ENCODE measurements around the gene COL6A3. TPM values are rescaled to one million over a fixed set of nuclear protein-coding genes. Genes with fewer than 3 reads are reported as not detected.

Gene COL6A3
- total RNA-seq, 1 experiment from 2014 or later = 0.81 TPM

- Histone ChIP-seq H3K56ac (ENCODE audit: insufficient read length, low read depth, low read length) (no peak overlapping the region), H2BK120ac (ENCODE audit: low read depth, low read length, poor library complexity, severe bottlenecking) (no peak overlapping the region), H4K8ac (replicated peaks; ENCODE audit: insufficient read length, low read depth, low read length) (no peak overlapping the region), H3K27me3 (ENCODE audit: insufficient read depth, low read length) (no peaks in the 10 kb centered on the region), H3K4ac (ENCODE audit: low read depth, low read length) (no peak overlapping the region), H2BK20ac (ENCODE audit: low read depth, low read length, poor library complexity, severe bottlenecking) (no peak overlapping the region), H2BK12ac (ENCODE audit: insufficient read length, low read depth, low read length) (no peak overlapping the region), H3K79me1 (ENCODE audit: insufficient read depth, low read depth, low read length, poor library complexity, severe bottlenecking) (no peaks in the 10 kb centered on the region), H4K5ac (ENCODE audit: insufficient read length, low read depth, low read length) (no peak overlapping the region), H3K9ac (ENCODE audit: extremely low read depth, insufficient read length, low read length) (no peak overlapping the region), H2AK5ac (ENCODE audit: insufficient read length, low read length) (no peak overlapping the region), H3K4me1 (ENCODE audit: insufficient read depth, low read length) (peaks cover 8% of the 10 kb centered on the region; the same call in 1 of the 2 replicates), H3K9me3 (ENCODE audit: control insufficient read depth, low read depth, low read length) (no peaks in the 10 kb centered on the region), H3K23me2 (ENCODE audit: insufficient read length, low read depth, low read length, poor library complexity, severe bottlenecking) (no peaks in the 10 kb centered on the region), H3K79me2 (ENCODE audit: insufficient read depth, low read length) (no peaks in the 10 kb centered on the region), H4K91ac (ENCODE audit: insufficient read length, low read depth, low read length) (no peak overlapping the region), H3K23ac (ENCODE audit: insufficient read length, low read depth, low read length) (no peak overlapping the region), H3K18ac (ENCODE audit: insufficient read length, low read depth, low read length) (no peak overlapping the region), H3T11ph (ENCODE audit: low read length) (no peak overlapping the region), H2BK15ac (ENCODE audit: low read depth, low read length) (no peak overlapping the region), H2AFZ (ENCODE audit: low read length) (peak overlapping the region; percentile 18), H3K27ac (ENCODE audit: insufficient read length, low read depth, low read length) (no peak overlapping the region), H2BK5ac (ENCODE audit: insufficient read length, low read length) (no peak overlapping the region), H3K4me2 (ENCODE audit: insufficient read depth, insufficient read length, low read length) (peak overlapping the region; percentile 20), H4K20me1 (ENCODE audit: control insufficient read depth, insufficient read depth, insufficient read length) (no peaks in the 10 kb centered on the region), H3K14ac (ENCODE audit: insufficient read depth, low read length) (no peak overlapping the region)
- Mint-ChIP-seq H3K27me3 (ENCODE audit: low read depth) (peaks cover 21% of the 10 kb centered on the region), H3K9me3 (peaks cover 3 to 8% of the 10 kb centered on the region in 2 experiments; a peak in 3 of 5 replicates), H3K36me3 (ENCODE audit: insufficient read depth in 1 of 3, low read depth in 3 of 3) (no peaks in the 10 kb centered on the region; a peak in 1 of 7 replicates), H3K27ac (0 out of 7 replicates have a peak overlapping the region, but pooled peaks of 1 of the 3 experiments have one; percentile 55), H3K4me1 (peaks cover 26 to 29% of the 10 kb centered on the region in 2 experiments), H3K4me3 (peak overlapping the region in 1 of 2 experiments; percentile 40; a peak in 2 of 5 replicates)
- no CpG with 5 or more reads among the region's 8 CpGs for WGBS (ENCODE audit: extremely low coverage, insufficient read length, low lambda C conversion rate)
- peak; percentile 14; the same call in 1 of the 3 replicates for TF ChIP-seq CTCF (conservative IDR thresholded peaks at IDR 0.05)
- DNase-seq = peak; percentile 81
These were observed 24.3 kb upstream of the COL6A3 start for GRCh38 chr2:237438080-237438940.

Data from H9 (cell line).